ENCODE data around the gene RBM43.

DNA sequence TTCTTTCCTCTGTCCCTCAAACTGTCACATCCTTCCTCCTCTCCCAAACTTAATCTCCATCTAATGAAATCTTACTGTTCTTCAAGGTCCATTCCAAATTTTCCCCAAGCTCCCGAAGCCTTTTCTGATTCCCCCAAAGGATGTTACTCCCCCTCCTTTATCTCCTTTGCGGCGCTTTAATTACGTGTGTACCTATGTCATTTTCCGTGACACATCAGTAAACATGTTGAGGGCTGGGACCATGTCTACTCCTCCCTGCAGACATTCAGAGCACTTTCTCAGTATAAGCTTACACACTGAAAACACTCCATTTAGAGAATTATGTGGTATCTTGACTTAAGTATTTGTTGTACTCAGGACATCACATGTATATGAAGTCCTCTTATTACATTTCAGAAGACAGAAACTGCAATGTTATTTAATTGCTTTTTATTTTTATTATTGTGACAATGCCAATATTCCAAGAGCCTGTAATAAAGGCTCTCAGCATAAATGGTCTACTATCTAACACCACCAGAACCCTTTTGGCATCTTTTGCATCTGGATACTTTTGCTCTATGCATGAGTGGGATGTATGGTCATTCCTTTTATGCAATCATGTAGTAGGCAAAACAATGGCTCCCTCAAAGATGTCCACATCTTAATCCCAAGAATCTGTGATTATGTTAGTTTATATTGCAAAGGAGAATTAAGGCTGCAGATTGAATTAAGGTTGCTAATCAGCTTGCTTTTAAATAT, 26.0 kb upstream of the RBM43 start:
- TF ChIP-seq, protein P1, sequence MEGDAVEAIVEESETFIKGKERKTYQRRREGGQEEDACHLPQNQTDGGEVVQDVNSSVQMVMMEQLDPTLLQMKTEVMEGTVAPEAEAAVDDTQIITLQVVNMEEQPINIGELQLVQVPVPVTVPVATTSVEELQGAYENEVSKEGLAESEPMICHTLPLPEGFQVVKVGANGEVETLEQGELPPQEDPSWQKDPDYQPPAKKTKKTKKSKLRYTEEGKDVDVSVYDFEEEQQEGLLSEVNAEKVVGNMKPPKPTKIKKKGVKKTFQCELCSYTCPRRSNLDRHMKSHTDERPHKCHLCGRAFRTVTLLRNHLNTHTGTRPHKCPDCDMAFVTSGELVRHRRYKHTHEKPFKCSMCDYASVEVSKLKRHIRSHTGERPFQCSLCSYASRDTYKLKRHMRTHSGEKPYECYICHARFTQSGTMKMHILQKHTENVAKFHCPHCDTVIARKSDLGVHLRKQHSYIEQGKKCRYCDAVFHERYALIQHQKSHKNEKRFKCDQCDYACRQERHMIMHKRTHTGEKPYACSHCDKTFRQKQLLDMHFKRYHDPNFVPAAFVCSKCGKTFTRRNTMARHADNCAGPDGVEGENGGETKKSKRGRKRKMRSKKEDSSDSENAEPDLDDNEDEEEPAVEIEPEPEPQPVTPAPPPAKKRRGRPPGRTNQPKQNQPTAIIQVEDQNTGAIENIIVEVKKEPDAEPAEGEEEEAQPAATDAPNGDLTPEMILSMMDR (IDR thresholded peaks at IDR 0.05 in 8 of 11, conservative IDR thresholded peaks at IDR 0.05 in 3 of 11) = no peak
- TF ChIP-seq POLR2A (IDR thresholded peaks at IDR 0.05) = no peak
- TF ChIP-seq POLR2AphosphoS5 (IDR thresholded peaks at IDR 0.05) = no peak
